Loucy (cell line): ENCODE measurements around the gene MEIOB.

ENCODE experiments used
- CTCF ChIP-seq: fragments of 200-600 bp; sonication (generic); conservative IDR thresholded peaks from 2 replicates; pipeline ENCODE4 v1.5.1; 2014; ENCODE audit warnings: mild to moderate bottlenecking, antibody characterized with exemption, low read length
- EZH2phosphoT487 ChIP-seq: fragments of 200-600 bp; IDR thresholded peaks from 2 replicates; pipeline ENCODE4 v1.6.1; 2018; ENCODE audit warnings: antibody characterized with exemption, mild to moderate bottlenecking, moderate library complexity, borderline replicate concordance

- no peak for TF ChIP-seq CTCF
- TF ChIP-seq EZH2phosphoT487: no peak
These were observed 26.0 kb downstream of the MEIOB start for GRCh38 chr16:1845985-1846384.
